AG10803 (cell line): ENCODE measurements around the gene PCBD2.
"Not testable (repeated sequence)": the region's sequence is repeated elsewhere in the genome, so short reads cannot be mapped to it uniquely, and the experiment has no call there.

ENCODE experiments used
- DNase-seq: peaks from one replicate; pipeline ENCODE4 v3.0.0; 2010; ENCODE audit warnings: low read depth
- H3K4me3 ChIP-seq: 2 replicates; pipeline ENCODE4 v1.5.1; 2011; ENCODE audit warnings: mild to moderate bottlenecking, low read length, control low read depth
- CTCF ChIP-seq: conservative IDR thresholded peaks from 2 replicates; pipeline ENCODE4 v1.5.1; 2011; ENCODE audit warnings: mild to moderate bottlenecking, low read length, control low read depth, inconsistent platforms

Gene PCBD2

GRCh38 chr5:134892282-134892681, 12.6 kb upstream of the PCBD2 start:
- no peak for TF ChIP-seq CTCF
- DNase-seq, result no peak
- H3K4me3 ChIP-seq, result no peak overlapping the region

GRCh38 chr5:134892926-134893325, 12.0 kb upstream of the PCBD2 start:
- no peak for TF ChIP-seq CTCF
- no peak for DNase-seq

GRCh38 chr5:134893748-134894505, 11.0 kb upstream of the PCBD2 start:
- no peak overlapping the region for H3K4me3 ChIP-seq
- TF ChIP-seq CTCF, result no peak
- DNase-seq, result no peak

More at GRCh38 chr5:134892926-134893325, 12.0 kb upstream of the PCBD2 start:
- H3K4me3 ChIP-seq, result no peak overlapping the region

DNA sequence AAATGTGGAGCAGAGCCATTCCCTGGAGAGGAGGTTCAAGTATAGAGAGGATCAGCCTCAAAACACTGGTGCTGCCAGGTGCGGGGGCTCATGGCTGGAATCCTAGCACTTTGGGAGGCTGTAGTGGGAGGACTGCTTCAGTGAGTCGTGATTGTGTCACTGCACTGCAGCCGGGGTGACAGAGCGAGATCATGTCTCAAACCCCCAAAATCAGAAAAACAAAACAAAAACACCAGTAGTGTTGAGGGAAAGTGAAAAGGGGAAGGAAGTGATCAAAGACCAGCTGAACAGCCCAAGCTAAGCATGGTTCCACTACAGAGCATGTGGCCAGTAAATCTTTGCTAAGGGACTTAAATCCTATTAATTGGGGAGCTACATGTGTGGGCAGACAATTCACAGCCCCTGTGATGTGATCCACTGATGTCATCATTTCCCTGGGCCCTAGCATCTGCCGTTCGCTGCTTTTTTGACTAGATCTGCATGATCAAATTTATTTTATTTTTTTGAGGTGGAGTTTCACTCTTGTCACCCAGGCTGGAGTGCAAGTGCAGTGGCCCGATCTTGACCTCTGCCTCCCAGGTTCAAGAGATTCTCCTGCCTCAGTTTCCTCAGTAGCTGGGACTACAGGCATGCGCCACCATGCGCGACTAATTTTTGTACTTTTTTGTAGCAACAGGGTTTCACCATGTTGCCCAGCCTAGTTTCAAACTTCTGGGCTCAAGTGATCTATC, 2.7 kb upstream of the PCBD2 start:
- no peak for DNase-seq
- TF ChIP-seq CTCF, result no peak

GRCh38 chr5:134905246-134905996, 490 bp downstream of the PCBD2 start:
- H3K4me3 ChIP-seq, result peak overlapping the region; percentile 83
- TF ChIP-seq CTCF, result peak; percentile 70
- peak; percentile 66 for DNase-seq

More for the DNA sequence above, 2.7 kb upstream of the PCBD2 start:
- H3K4me3 ChIP-seq, result no peak overlapping the region

DNA sequence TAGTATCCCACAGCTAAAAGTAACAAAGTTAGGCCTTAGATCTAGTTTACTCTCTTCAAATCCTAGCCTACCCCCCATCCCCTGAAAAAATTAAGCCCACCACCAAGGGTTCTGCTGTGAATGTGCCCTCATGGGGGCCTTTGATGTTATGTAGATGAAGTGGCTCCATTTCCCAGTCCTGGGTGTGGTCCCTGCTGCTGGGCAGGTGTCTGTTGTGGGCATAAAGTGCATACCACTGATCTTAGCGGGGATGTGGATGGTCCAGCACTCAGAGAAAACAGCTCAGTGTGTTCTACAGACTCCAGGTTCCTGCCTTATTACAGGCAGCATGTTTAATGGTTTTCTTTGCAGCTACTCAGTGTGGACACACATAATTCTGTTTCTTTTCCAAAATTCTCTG, 1.9 kb downstream of the PCBD2 start:
- no peak overlapping the region for H3K4me3 ChIP-seq
- no peak for DNase-seq
- no peak for TF ChIP-seq CTCF

GRCh38 chr5:134910752-134911151, 5.8 kb downstream of the PCBD2 start:
- H3K4me3 ChIP-seq, DNase-seq: not testable (repeated sequence)
